ENCODE data around the gene TREX2.

TREX2 gene

GRCh38 chrX:153442463-153442862, 3.4 kb downstream of the TREX2 start:
- no peak for DNase-seq (ENCODE audit: low read depth)
- TF ChIP-seq MAX (IDR thresholded peaks at IDR 0.05; ENCODE audit: low read depth, low read length) (no peak), MYC (IDR thresholded peaks at IDR 0.05; ENCODE audit: low read depth, low read length) (no peak), CTCF (IDR thresholded peaks at IDR 0.05; ENCODE audit: low read depth, low read length) (no peak), POLR2A (IDR thresholded peaks at IDR 0.05; ENCODE audit: extremely low read depth, insufficient read length) (no peak)
- H3K4me3 ChIP-seq (ENCODE audit: low read depth, low read length), result no peak overlapping the region

- TF ChIP-seq MAX (IDR thresholded peaks at IDR 0.05; ENCODE audit: low read depth, low read length), result no peak
- TF ChIP-seq MYC (IDR thresholded peaks at IDR 0.05; ENCODE audit: low read depth, low read length), result no peak
- no peak for TF ChIP-seq CTCF (IDR thresholded peaks at IDR 0.05; ENCODE audit: low read depth, low read length)
- TF ChIP-seq POLR2A (IDR thresholded peaks at IDR 0.05; ENCODE audit: extremely low read depth, insufficient read length), result no peak
- DNase-seq (ENCODE audit: low read depth), result no peak
- no peak overlapping the region for H3K4me3 ChIP-seq (ENCODE audit: low read depth, low read length)
Observed at GRCh38 chrX:153441981-153442380, 3.9 kb downstream of the TREX2 start.

GRCh38 chrX:153441296-153441695, 4.6 kb downstream of the TREX2 start:
- no peak for DNase-seq (ENCODE audit: low read depth)
- TF ChIP-seq POLR2A (IDR thresholded peaks at IDR 0.05; ENCODE audit: extremely low read depth, insufficient read length), result no peak
- no peak for TF ChIP-seq MAX (IDR thresholded peaks at IDR 0.05; ENCODE audit: low read depth, low read length)
- no peak for TF ChIP-seq CTCF (IDR thresholded peaks at IDR 0.05; ENCODE audit: low read depth, low read length)
- TF ChIP-seq MYC (IDR thresholded peaks at IDR 0.05; ENCODE audit: low read depth, low read length), result no peak
- no peak overlapping the region for H3K4me3 ChIP-seq (ENCODE audit: low read depth, low read length)

- no peak for DNase-seq (ENCODE audit: low read depth)
- H3K4me3 ChIP-seq (ENCODE audit: low read depth, low read length), result no peak overlapping the region
- TF ChIP-seq MYC (IDR thresholded peaks at IDR 0.05; ENCODE audit: low read depth, low read length) (no peak), MAX (IDR thresholded peaks at IDR 0.05; ENCODE audit: low read depth, low read length) (no peak), CTCF (IDR thresholded peaks at IDR 0.05; ENCODE audit: low read depth, low read length) (no peak), POLR2A (IDR thresholded peaks at IDR 0.05; ENCODE audit: extremely low read depth, insufficient read length) (no peak)
Observed at GRCh38 chrX:153440556-153441135, 5.2 kb downstream of the TREX2 start.

- DNase-seq (ENCODE audit: low read depth), result no peak
- TF ChIP-seq MAX (IDR thresholded peaks at IDR 0.05; ENCODE audit: low read depth, low read length), result no peak
- TF ChIP-seq POLR2A (IDR thresholded peaks at IDR 0.05; ENCODE audit: extremely low read depth, insufficient read length), result no peak
- TF ChIP-seq CTCF (IDR thresholded peaks at IDR 0.05; ENCODE audit: low read depth, low read length), result no peak
- no peak for TF ChIP-seq MYC (IDR thresholded peaks at IDR 0.05; ENCODE audit: low read depth, low read length)
- no peak overlapping the region for H3K4me3 ChIP-seq (ENCODE audit: low read depth, low read length)
Observed at GRCh38 chrX:153439977-153440376, 5.9 kb downstream of the TREX2 start.
